ENCODE data around the gene PLCL2. TPM values are rescaled to one million over a fixed set of nuclear protein-coding genes. Genes with fewer than 3 reads are reported as not detected.

The PLCL2 gene
- total RNA-seq, 1 donor from 2014 or later, result 0.85 TPM

DNA sequence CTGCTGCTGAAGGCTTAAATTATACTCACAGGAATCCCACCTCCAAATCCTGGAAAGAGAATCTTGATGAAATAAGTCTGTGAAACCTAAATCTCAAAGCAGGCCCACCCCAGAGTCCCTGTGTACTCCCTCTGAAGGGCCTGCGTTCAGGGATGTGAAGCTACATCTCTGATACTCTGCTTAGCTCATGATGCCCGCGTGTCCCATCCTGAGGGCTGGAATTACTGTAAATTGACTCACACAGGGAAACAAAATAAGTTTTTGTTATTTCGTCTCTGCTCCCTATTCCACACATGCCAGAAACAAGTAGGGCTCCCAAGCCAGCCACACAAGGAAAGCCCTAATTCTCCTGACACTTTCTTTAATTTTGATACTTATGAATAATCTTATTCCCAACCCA is 10.9 kb upstream of the PLCL2 start:
- Mint-ChIP-seq H3K27me3 (ENCODE audit: low read depth) (peaks cover 11% of the 10 kb centered on the region), H3K36me3 (ENCODE audit: low read depth) (no peaks in the 10 kb centered on the region), H3K4me3 (ENCODE audit: unreplicated experiment) (no peak overlapping the region), H3K9me3 (ENCODE audit: low read depth) (no peaks in the 10 kb centered on the region), H3K4me1 (ENCODE audit: low read depth) (no peaks in the 10 kb centered on the region), H3K27ac (ENCODE audit: unreplicated experiment) (no peak overlapping the region)
- TF ChIP-seq, protein P1, sequence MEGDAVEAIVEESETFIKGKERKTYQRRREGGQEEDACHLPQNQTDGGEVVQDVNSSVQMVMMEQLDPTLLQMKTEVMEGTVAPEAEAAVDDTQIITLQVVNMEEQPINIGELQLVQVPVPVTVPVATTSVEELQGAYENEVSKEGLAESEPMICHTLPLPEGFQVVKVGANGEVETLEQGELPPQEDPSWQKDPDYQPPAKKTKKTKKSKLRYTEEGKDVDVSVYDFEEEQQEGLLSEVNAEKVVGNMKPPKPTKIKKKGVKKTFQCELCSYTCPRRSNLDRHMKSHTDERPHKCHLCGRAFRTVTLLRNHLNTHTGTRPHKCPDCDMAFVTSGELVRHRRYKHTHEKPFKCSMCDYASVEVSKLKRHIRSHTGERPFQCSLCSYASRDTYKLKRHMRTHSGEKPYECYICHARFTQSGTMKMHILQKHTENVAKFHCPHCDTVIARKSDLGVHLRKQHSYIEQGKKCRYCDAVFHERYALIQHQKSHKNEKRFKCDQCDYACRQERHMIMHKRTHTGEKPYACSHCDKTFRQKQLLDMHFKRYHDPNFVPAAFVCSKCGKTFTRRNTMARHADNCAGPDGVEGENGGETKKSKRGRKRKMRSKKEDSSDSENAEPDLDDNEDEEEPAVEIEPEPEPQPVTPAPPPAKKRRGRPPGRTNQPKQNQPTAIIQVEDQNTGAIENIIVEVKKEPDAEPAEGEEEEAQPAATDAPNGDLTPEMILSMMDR (IDR thresholded peaks at IDR 0.05), result no peak
- no peak for DNase-seq (ENCODE audit: low spot score)

DNA sequence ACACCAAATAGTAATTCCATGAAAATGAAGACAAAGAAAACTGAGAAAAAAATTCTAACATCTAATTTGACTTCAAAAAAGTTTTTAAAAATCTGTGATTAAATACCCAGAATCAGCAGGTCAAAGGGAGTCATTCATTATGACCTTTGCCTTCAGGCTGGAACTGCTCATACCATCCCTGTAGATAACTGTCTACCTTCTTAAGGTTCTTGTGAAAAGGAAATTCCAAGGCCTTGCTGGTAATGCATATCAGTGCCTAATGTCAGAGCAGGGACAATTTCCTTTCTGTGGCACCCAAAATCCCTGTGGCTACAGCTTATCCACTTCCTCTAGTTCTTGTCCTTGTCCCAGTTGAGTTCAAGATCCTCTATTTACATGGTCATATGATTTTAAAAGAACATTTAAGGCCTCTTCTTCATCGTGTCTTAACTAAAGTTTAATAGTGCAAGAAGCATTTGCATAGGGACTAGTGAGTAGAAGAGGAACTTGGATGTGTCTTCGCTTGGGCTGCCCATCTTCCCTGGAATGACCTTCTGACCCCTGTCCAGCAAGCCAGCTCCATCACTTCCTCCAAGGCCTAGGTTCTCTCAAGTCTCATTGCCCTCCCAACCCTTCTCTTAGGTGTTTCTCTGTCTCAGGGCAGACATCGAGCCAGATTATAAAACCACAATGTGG is 8.7 kb upstream of the PLCL2 start:
- no peaks in the 10 kb centered on the region for H3K4me1 Mint-ChIP-seq (ENCODE audit: low read depth)
- H3K27ac Mint-ChIP-seq (ENCODE audit: unreplicated experiment), result no peak overlapping the region
- no peaks in the 10 kb centered on the region for H3K36me3 Mint-ChIP-seq (ENCODE audit: low read depth)
- TF ChIP-seq, protein P1 (IDR thresholded peaks at IDR 0.05), result no peak
- H3K4me3 Mint-ChIP-seq (ENCODE audit: unreplicated experiment), result no peak overlapping the region
- H3K27me3 Mint-ChIP-seq (ENCODE audit: low read depth), result peaks cover 18% of the 10 kb centered on the region
- DNase-seq (ENCODE audit: low spot score), result no peak
- H3K9me3 Mint-ChIP-seq (ENCODE audit: low read depth), result no peaks in the 10 kb centered on the region

DNA sequence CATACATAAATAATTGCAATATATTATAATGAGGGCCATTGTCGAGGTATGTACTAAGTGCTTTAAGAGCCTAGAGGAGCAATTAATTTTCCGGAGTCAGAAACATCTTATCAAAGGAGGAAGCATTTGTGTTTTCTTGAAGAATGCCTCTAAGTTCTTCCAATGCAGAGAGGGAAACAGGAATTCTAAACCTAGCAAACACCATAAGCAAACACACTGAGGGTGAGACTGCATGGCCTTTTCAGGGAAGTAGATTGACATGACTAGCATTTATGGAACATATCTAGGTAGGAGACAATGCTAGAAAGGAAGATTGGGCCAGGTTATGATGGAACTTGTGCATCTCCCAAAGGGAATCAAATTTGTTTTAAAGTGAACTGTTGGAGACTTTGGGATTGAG is 7.2 kb upstream of the PLCL2 start:
- H3K9me3 Mint-ChIP-seq (ENCODE audit: low read depth), result no peaks in the 10 kb centered on the region
- peaks cover 12% of the 10 kb centered on the region for H3K27me3 Mint-ChIP-seq (ENCODE audit: low read depth)
- no peak overlapping the region for H3K27ac Mint-ChIP-seq (ENCODE audit: unreplicated experiment)
- H3K4me3 Mint-ChIP-seq (ENCODE audit: unreplicated experiment), result no peak overlapping the region
- no peak for DNase-seq (ENCODE audit: low spot score)
- TF ChIP-seq, protein P1 (IDR thresholded peaks at IDR 0.05), result no peak
- no peaks in the 10 kb centered on the region for H3K4me1 Mint-ChIP-seq (ENCODE audit: low read depth)
- no peaks in the 10 kb centered on the region for H3K36me3 Mint-ChIP-seq (ENCODE audit: low read depth)

DNA sequence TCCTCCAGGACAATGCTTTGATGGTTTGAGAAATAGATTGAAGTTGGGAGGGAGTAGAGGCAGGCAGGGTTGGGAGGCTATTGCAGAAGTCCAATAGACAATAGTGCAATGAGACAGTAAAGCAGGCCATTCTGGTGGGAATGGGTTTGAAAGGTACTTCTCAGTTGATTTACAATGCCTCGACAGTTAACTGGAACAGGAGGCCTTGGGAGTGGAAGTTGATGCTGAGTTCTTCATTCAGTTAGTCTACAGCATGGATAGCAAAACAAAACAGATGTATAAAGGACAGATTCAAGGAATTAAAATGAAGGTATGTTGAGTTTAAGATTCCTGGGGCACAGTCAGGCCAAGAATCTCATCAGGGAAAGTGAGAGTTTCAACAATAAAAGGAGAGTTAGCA is 6.8 kb upstream of the PLCL2 start:
- H3K36me3 Mint-ChIP-seq (ENCODE audit: low read depth), result no peaks in the 10 kb centered on the region
- no peak overlapping the region for H3K4me3 Mint-ChIP-seq (ENCODE audit: unreplicated experiment)
- peaks cover 11% of the 10 kb centered on the region for H3K27me3 Mint-ChIP-seq (ENCODE audit: low read depth)
- TF ChIP-seq, protein P1 (IDR thresholded peaks at IDR 0.05), result no peak
- no peaks in the 10 kb centered on the region for H3K9me3 Mint-ChIP-seq (ENCODE audit: low read depth)
- no peak for DNase-seq (ENCODE audit: low spot score)
- no peaks in the 10 kb centered on the region for H3K4me1 Mint-ChIP-seq (ENCODE audit: low read depth)
- H3K27ac Mint-ChIP-seq (ENCODE audit: unreplicated experiment), result no peak overlapping the region

DNA sequence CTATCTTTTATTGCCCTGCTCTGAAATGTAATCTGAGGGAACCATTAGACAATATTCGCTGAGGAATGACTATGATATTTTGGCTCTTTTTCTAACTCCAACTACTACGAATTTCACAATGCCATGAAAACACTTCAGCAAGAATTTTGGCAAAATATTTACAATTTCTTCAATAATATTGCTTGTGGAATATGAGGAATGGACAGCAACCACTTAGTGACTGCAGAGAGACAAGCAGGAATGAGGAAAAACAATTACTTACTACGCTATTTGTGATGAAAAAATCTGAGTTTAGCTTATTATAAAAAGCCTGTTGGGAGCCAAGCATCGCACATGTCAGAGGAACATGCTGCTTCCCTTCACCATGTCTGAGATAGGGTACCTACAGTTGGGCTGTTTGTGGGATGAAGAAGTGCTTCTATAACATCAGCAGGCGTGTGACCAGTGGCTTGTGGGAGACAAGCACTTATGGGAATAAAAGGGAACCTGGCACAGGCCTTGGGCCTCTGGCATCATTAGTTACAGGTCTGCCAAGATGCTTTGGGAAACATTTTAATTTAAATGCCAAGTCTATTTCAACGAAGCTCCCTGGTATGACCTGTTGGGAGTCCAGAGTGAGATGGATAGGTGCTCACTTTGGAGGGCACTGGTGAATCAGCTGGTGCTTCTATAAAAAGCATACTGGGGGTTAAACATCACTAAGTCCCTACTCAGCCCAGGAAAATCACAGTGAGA is 2.7 kb upstream of the PLCL2 start:
- Mint-ChIP-seq H3K9me3 (ENCODE audit: low read depth) (no peaks in the 10 kb centered on the region), H3K27ac (ENCODE audit: unreplicated experiment) (no peak overlapping the region), H3K36me3 (ENCODE audit: low read depth) (no peaks in the 10 kb centered on the region), H3K4me3 (ENCODE audit: unreplicated experiment) (no peak overlapping the region), H3K27me3 (ENCODE audit: low read depth) (peaks cover 10% of the 10 kb centered on the region), H3K4me1 (ENCODE audit: low read depth) (peaks cover 16% of the 10 kb centered on the region)
- TF ChIP-seq, protein P1 (IDR thresholded peaks at IDR 0.05), result no peak
- no peak for DNase-seq (ENCODE audit: low spot score)
